WTC11 (cell line): ENCODE data around the gene FAF1. TPM values are rescaled to one million over a fixed set of nuclear protein-coding genes. Genes with fewer than 3 reads are reported as not detected.

Experiments
- ATAC-seq: fragments of 200-7000 bp; cut with Tn5 transposase; 2 replicates; pipeline ENCODE4 v1.10.0; 2021; ENCODE audit warnings: mild to moderate bottlenecking, moderate library complexity
- CTCF ChIA-PET: fragments of 300-600 bp; sonication (Branson Sonifier 250); formaldehyde crosslinking; loops from one replicate; lab custom pipeline; 2021; ENCODE audit warnings: antibody characterized with exemption; lab: Charles Lee
- POLR2A ChIA-PET: fragments of 350-600 bp; sonication (Branson Sonifier 250); formaldehyde crosslinking; loops from one replicate; lab custom pipeline; 2021; ENCODE audit warnings: antibody characterized with exemption; lab: Charles Lee
- DNase-seq: peaks from one replicate; pipeline ENCODE4 v3.0.0; 2021; ENCODE audit warnings: low spot score
- H3K27ac Mint-ChIP-seq: 2 replicates; pipeline ENCODE4 v1.8.0; 2021; ENCODE audit warnings: mixed read lengths
- H3K27me3 Mint-ChIP-seq: 2 replicates; pipeline ENCODE4 v1.8.0; 2021; ENCODE audit warnings: low read depth, mild to moderate bottlenecking, moderate library complexity, mixed read lengths
- H3K36me3 Mint-ChIP-seq: 2 replicates; pipeline ENCODE4 v1.8.0; 2021; ENCODE audit warnings: mixed read lengths
- H3K4me1 Mint-ChIP-seq: 2 replicates; pipeline ENCODE4 v1.8.0; 2022; ENCODE audit warnings: mixed read lengths
- H3K4me3 Mint-ChIP-seq: 2 replicates; pipeline ENCODE4 v1.8.0; 2021; ENCODE audit warnings: mild to moderate bottlenecking, moderate library complexity, mixed read lengths
- H3K9me3 Mint-ChIP-seq: 2 replicates; pipeline ENCODE4 v1.8.0; 2021; ENCODE audit warnings: mixed read lengths
- CTCF ChIP-seq: fragments of 200-600 bp; IDR thresholded peaks from 2 replicates; pipeline ENCODE4 v1.8.0; 2022; ENCODE audit warnings: antibody characterized with exemption
- ETV6 ChIP-seq: sonication (generic); formaldehyde crosslinking; IDR thresholded peaks from 2 replicates; pipeline ENCODE4 v1.8.1; 2022; ENCODE audit warnings: mild to moderate bottlenecking, missing genetic modification reagents
- GABPB1 ChIP-seq: sonication (generic); formaldehyde crosslinking; IDR thresholded peaks from 2 replicates; pipeline ENCODE4 v1.8.1; 2023; ENCODE audit warnings: mild to moderate bottlenecking, missing genetic modification reagents
- IRF2 ChIP-seq: sonication (generic); formaldehyde crosslinking; IDR thresholded peaks from 2 replicates; pipeline ENCODE4 v1.8.0; 2022; ENCODE audit warnings: low read depth, missing genetic modification reagents, borderline replicate concordance
- MAX ChIP-seq: sonication (generic); formaldehyde crosslinking; IDR thresholded peaks from 2 replicates; pipeline ENCODE4 v1.8.0; 2022; ENCODE audit warnings: mild to moderate bottlenecking, missing genetic modification reagents
- NFYB ChIP-seq: sonication (generic); formaldehyde crosslinking; conservative IDR thresholded peaks from 2 replicates; pipeline ENCODE4 v1.8.0; 2022; ENCODE audit warnings: low read depth, missing genetic modification reagents
- NR2C2 ChIP-seq: sonication (generic); formaldehyde crosslinking; IDR thresholded peaks from 2 replicates; pipeline ENCODE4 v1.8.0; 2022; ENCODE audit warnings: mild to moderate bottlenecking, missing genetic modification reagents
- PREB ChIP-seq: sonication (generic); formaldehyde crosslinking; IDR thresholded peaks from 2 replicates; pipeline ENCODE4 v1.8.1; 2022; ENCODE audit warnings: mild to moderate bottlenecking, missing genetic modification reagents, moderate library complexity, borderline replicate concordance
- TEAD4 ChIP-seq: sonication (generic); formaldehyde crosslinking; IDR thresholded peaks from 2 replicates; pipeline ENCODE4 v1.8.0; 2022; ENCODE audit warnings: mild to moderate bottlenecking, missing genetic modification reagents
- ZBTB21 ChIP-seq: sonication (generic); formaldehyde crosslinking; IDR thresholded peaks from 2 replicates; pipeline ENCODE4 v1.8.1; 2023; ENCODE audit warnings: mild to moderate bottlenecking, missing genetic modification reagents, borderline replicate concordance
- ZBTB43 ChIP-seq: sonication (generic); formaldehyde crosslinking; IDR thresholded peaks from 2 replicates; pipeline ENCODE4 v1.8.1; 2023; ENCODE audit warnings: mild to moderate bottlenecking, missing genetic modification reagents
- ZNF219 ChIP-seq: sonication (generic); formaldehyde crosslinking; IDR thresholded peaks from 2 replicates; pipeline ENCODE4 v1.8.0; 2023; ENCODE audit warnings: missing genetic modification reagents, mild to moderate bottlenecking, borderline replicate concordance
- ZNF317 ChIP-seq: sonication (generic); formaldehyde crosslinking; IDR thresholded peaks from 2 replicates; pipeline ENCODE4 v1.8.1; 2023; ENCODE audit warnings: low read depth, mild to moderate bottlenecking, moderate library complexity, missing genetic modification reagents, borderline replicate concordance
- ZNF425 ChIP-seq: fragments of 250-450 bp; sonication (Bioruptor Pico); conservative IDR thresholded peaks from 2 replicates; pipeline ENCODE4 v1.9.0; 2021; ENCODE audit warnings: mild to moderate bottlenecking
- ZNF671 ChIP-seq: fragments of 250-450 bp; sonication (Bioruptor Pico); IDR thresholded peaks from 2 replicates; pipeline ENCODE4 v1.8.0; 2021; ENCODE audit warnings: mild to moderate bottlenecking
- total RNA-seq: library from RNA; stranded (reverse); gene quantifications from 3 replicates; pipeline ENCODE4 v1.2.3, GENCODE V29; 2021
- TF ChIP-seq, protein P1 (sequence below): sonication (generic); formaldehyde crosslinking; conservative IDR thresholded peaks from 2 replicates; pipeline ENCODE4 v1.8.1; 2022; ENCODE audit warnings: mild to moderate bottlenecking, missing genetic modification reagents
- TF ChIP-seq, protein P2 (sequence below): sonication (generic); formaldehyde crosslinking; IDR thresholded peaks from 2 replicates; pipeline ENCODE4 v1.8.0; 2023; ENCODE audit warnings: missing genetic modification reagents, mild to moderate bottlenecking, borderline replicate concordance
- TF ChIP-seq, protein P3 (sequence below): fragments of 250-450 bp; sonication (Bioruptor Pico); IDR thresholded peaks from 2 replicates; pipeline ENCODE4 v1.9.0; 2021; ENCODE audit warnings: mild to moderate bottlenecking

FAF1 gene
- total RNA-seq, 1 experiment from 2014 or later: 53.5 TPM

GRCh38 chr1:50527249-50527986 lies 432.6 kb downstream of the FAF1 start:
- Mint-ChIP-seq H3K4me1 (peaks cover 22% of the 10 kb centered on the region), H3K4me3 (no peak overlapping the region), H3K27me3 (no peaks in the 10 kb centered on the region), H3K36me3 (peaks cover 10% of the 10 kb centered on the region), H3K27ac (no peak overlapping the region), H3K9me3 (peaks cover 16% of the 10 kb centered on the region)
- ChIA-PET POLR2A (no interaction called here), CTCF (no interaction called here)
- no peak for ATAC-seq
- TF ChIP-seq TEAD4: no peak
- peak; percentile 73; the same call in 1 of the 2 replicates for TF ChIP-seq GABPB1 (CRISPR knock-in tag)
- DNase-seq: no peak

DNA sequence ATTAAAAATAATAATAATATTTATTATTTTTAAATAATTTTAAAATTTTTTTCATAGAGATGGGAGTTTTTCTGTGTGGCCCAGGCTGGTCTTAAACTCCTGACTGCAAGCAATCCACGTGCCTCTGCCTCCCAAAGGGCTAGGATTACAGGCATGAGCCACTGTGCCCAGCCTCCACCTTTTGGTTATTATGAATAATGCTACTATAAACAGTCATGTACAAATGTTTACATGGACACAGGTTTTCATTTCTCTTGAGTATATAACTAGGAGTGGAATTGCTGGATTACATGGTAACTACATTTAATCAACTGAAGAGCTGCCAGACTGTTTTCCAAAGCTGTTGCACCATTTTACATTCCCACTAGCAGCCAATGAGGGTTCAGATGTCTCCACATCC lies 433.6 kb downstream of the FAF1 start:
- ATAC-seq: no peak
- ChIA-PET POLR2A (interaction anchor here (0.7 kb wide), 1 partner anchor 27 kb away, joined by 3 read pairs; no protein-coding TSS in a partner anchor), CTCF (no interaction called here)
- Mint-ChIP-seq H3K4me3 (no peak overlapping the region), H3K4me1 (peaks cover 21% of the 10 kb centered on the region), H3K36me3 (peaks cover 10% of the 10 kb centered on the region), H3K27ac (no peak overlapping the region), H3K9me3 (peaks cover 16% of the 10 kb centered on the region), H3K27me3 (no peaks in the 10 kb centered on the region)
- TF ChIP-seq ZNF219 (no peak), ZBTB21 (CRISPR knock-in tag) (no peak), NR2C2 (CRISPR knock-in tag) (no peak), ZNF317 (CRISPR knock-in tag) (no peak), NFYB (CRISPR knock-in tag) (no peak)
- TF ChIP-seq, protein P1, sequence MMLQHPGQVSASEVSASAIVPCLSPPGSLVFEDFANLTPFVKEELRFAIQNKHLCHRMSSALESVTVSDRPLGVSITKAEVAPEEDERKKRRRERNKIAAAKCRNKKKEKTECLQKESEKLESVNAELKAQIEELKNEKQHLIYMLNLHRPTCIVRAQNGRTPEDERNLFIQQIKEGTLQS (CRISPR knock-in tag): no peak
- no peak for DNase-seq

GRCh38 chr1:50523548-50523947 lies 436.5 kb downstream of the FAF1 start:
- POLR2A ChIA-PET: no interaction called here
- H3K4me1 Mint-ChIP-seq: no peaks in the 10 kb centered on the region
- CTCF ChIA-PET: no interaction called here
- H3K9me3 Mint-ChIP-seq: peaks cover 16% of the 10 kb centered on the region
- DNase-seq (no peak), ATAC-seq (no peak)
- no peaks in the 10 kb centered on the region for H3K27me3 Mint-ChIP-seq
- no peak overlapping the region for H3K27ac Mint-ChIP-seq
- no peak overlapping the region for H3K4me3 Mint-ChIP-seq
- H3K36me3 Mint-ChIP-seq: peaks cover 10% of the 10 kb centered on the region
- TF ChIP-seq ZBTB43 (CRISPR knock-in tag): no peak
- no peak for TF ChIP-seq ETV6
- TF ChIP-seq PREB (CRISPR knock-in tag): no peak
- TF ChIP-seq CTCF: no peak
- TF ChIP-seq, protein P2, sequence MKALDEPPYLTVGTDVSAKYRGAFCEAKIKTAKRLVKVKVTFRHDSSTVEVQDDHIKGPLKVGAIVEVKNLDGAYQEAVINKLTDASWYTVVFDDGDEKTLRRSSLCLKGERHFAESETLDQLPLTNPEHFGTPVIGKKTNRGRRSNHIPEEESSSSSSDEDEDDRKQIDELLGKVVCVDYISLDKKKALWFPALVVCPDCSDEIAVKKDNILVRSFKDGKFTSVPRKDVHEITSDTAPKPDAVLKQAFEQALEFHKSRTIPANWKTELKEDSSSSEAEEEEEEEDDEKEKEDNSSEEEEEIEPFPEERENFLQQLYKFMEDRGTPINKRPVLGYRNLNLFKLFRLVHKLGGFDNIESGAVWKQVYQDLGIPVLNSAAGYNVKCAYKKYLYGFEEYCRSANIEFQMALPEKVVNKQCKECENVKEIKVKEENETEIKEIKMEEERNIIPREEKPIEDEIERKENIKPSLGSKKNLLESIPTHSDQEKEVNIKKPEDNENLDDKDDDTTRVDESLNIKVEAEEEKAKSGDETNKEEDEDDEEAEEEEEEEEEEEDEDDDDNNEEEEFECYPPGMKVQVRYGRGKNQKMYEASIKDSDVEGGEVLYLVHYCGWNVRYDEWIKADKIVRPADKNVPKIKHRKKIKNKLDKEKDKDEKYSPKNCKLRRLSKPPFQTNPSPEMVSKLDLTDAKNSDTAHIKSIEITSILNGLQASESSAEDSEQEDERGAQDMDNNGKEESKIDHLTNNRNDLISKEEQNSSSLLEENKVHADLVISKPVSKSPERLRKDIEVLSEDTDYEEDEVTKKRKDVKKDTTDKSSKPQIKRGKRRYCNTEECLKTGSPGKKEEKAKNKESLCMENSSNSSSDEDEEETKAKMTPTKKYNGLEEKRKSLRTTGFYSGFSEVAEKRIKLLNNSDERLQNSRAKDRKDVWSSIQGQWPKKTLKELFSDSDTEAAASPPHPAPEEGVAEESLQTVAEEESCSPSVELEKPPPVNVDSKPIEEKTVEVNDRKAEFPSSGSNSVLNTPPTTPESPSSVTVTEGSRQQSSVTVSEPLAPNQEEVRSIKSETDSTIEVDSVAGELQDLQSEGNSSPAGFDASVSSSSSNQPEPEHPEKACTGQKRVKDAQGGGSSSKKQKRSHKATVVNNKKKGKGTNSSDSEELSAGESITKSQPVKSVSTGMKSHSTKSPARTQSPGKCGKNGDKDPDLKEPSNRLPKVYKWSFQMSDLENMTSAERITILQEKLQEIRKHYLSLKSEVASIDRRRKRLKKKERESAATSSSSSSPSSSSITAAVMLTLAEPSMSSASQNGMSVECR (CRISPR knock-in tag): no peak
- TF ChIP-seq MAX (CRISPR knock-in tag): no peak
- TF ChIP-seq, protein P1 (CRISPR knock-in tag): no peak
- no peak for TF ChIP-seq NR2C2 (CRISPR knock-in tag)
- no peak for TF ChIP-seq ZNF671 (CRISPR knock-in tag)
- no peak for TF ChIP-seq IRF2 (CRISPR knock-in tag)
- TF ChIP-seq, protein P3, sequence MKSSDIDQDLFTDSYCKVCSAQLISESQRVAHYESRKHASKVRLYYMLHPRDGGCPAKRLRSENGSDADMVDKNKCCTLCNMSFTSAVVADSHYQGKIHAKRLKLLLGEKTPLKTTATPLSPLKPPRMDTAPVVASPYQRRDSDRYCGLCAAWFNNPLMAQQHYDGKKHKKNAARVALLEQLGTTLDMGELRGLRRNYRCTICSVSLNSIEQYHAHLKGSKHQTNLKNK: no peak
- TF ChIP-seq ZNF425 (CRISPR knock-in tag): no peak
